LNCAP (cell line): ENCODE data around the gene CADM1.

Source experiments
- CTCF ChIP-seq: fragments of 450-650 bp; IDR thresholded peaks from 2 replicates; pipeline ENCODE4 v1.5.1; 2017; ENCODE audit warnings: mild to moderate bottlenecking

The CADM1 gene

GRCh38 chr11:115460512-115460911, 43.7 kb downstream of the CADM1 start:
- no peak for TF ChIP-seq CTCF

DNA sequence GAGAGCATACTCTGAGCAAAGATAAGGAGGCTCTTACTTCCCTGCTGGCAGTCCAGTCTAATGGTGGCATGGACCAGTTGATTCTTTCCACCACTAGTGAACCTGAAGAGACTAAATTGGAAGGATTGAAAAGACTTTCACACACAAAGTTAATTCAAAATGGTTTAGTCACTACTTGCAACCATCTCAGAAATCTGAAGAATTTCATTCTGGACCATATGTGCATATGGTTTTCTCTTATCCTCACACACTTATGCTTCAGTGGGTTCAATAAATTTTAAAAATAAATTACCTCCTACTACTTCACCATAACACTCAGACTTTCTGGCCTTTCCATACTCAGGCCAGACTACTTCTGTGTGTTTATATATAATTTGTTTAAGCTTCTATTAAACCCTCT, 44.7 kb downstream of the CADM1 start:
- TF ChIP-seq CTCF, result no peak

DNA sequence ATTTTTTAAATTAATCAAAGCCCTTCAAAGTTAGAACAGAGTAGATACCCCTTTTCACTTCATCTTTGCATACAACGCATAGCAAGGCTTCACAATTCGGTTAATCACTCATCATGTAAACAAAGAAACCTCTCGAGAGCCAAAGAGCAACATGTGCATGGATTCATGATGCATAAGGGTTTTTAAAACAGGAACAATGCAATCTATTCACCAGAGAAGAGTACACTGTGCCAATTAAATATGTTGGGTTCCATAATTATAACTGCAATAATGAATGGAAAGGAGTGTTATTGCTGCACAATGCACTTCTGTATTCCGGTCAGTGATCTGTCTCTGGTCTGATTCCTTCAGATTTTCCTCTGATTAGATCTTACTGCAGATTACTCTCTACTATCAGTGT, 45.3 kb downstream of the CADM1 start:
- TF ChIP-seq CTCF, result no peak

GRCh38 chr11:115456019-115456418, 48.2 kb downstream of the CADM1 start:
- TF ChIP-seq CTCF, result no peak

DNA sequence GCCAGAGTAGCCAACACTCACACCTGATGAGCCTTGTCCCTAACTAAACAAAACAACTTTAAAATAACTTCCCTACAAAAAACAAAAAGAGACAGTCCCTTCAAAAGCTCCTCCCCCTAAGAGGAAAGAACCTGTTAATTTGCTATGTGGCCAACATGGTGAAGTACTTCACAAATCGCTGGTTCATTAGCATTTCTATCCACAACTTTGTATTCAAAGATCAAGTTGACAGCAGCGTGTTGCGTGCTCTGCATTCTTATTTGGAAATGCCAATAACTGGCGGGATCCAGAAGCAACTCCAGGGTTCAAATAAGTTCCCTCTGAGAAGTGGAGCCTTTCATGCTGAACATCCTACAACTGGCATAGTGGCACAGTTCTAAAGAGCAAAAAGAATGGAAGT, 48.6 kb downstream of the CADM1 start:
- no peak for TF ChIP-seq CTCF

DNA sequence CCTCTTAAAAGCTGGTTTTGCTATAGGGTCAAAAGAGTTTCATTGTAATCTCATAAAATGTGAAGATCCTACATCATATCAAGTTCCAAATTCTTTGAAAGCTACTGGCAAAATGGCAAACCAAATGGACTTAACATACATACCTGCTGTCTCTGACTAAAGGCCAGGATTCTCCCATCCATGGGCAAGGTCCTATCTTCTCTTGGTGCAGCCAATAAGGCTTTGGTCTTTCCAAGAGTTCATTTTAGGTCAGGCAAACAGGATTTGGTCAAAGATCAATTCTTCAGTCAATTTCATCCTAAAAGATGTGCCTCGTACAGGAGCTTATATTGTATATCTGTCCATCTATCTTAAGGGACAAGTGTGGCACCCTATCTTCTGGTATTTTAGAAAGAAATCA, 49.7 kb downstream of the CADM1 start:
- TF ChIP-seq CTCF, result no peak

DNA sequence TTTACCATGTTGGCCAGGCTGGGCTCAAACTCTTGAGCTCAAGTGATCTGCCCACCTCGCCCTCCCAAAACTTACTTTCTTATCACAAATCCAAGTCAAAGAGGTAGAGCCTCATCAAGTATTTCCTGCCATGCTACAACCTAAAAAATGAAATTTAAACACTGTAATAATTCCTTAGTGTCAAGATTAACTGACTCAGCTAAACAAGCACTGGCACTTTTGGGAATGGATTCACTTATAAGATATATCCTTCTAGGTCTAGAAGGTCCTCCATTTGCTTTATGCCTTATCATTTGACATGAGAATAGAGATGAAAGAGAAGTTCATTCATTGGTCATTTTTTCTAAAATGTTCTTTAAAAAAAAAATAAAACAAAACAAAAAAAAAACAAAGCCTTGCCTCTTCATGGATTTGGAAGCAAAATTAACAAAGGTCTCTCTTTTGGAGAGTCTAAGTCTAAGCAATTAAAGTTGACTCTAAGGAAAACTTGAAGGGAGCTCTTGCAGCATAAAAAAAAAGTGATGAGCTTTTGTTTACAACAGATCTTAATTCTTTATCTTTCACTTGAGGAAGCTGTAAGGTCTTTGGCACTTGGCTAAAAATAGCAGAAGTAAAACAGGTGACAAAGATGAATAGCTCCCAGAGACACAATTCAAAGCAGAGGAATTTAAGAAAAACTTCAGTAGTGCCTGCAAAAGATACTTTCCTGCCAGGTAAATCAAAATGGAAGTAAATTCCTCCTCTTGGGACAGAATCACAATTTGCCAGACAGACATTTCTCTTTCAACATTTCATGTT, 50.3 kb downstream of the CADM1 start:
- TF ChIP-seq CTCF, result no peak

GRCh38 chr11:115452241-115452640, 52.0 kb downstream of the CADM1 start:
- TF ChIP-seq CTCF, result no peak
